T47D (cell line): Measurements from ENCODE around the gene SEMA5A.
A peak's percentile ranks its signal among the peaks of the same experiment; 100 is the strongest.

Experiments
- DNase-seq, 2 experiments: peaks; one replicate each; pipeline versions ENCODE4 v3.0.0 to v3.0.0-alpha.2; 2011 to 2012; ENCODE audit warnings: low read depth in 1 of 2, low spot score in 1 of 2
- JUND ChIP-seq: IDR thresholded peaks from 2 replicates; pipeline ENCODE4 v1.6.1; 2012; ENCODE audit warnings: low read depth
- in situ Hi-C: cut with HindIII; loops from 2 replicates; pipeline ENCODE4 v1.10.0; 2016; ENCODE audit warnings: low sequenced_read_pairs, low pct_unique_long_range_greater_than_20kb

Gene SEMA5A

DNA sequence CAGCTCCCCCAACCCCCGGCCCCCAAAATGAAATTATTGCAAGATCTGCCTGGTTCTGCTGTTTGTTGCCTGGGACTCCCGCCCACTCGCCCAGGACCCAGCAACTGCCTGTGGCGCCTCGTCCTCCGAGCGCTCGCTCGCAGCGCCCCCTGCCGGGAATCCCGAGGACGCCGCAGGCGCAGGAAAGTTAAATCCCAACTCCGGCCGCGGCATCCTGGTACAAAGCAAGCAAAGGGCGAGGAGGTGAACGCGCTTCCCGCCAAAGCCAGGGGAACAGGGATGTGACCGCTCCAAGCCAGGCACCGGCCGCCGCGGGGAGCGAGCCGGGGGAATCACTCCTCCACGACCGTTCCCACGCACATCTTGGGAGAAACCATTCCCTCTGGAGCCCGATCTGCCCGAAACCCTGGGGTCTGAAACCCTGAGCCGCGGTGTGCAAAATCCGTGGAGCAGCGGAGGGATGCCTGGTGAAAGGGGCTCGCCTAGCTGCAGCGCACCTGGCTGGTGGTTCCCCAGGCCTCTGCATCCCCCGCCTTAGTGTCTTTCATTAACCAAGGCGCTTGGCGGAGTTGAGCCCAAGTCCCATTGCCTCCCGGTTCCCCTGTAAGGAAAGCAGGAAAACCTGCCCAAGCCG is 1.3 kb downstream of the SEMA5A start:
- in situ Hi-C loops: no loop called here
- no peak for TF ChIP-seq JUND
- DNase-seq: peak in 1 of 2 experiments; percentile 63

DNA sequence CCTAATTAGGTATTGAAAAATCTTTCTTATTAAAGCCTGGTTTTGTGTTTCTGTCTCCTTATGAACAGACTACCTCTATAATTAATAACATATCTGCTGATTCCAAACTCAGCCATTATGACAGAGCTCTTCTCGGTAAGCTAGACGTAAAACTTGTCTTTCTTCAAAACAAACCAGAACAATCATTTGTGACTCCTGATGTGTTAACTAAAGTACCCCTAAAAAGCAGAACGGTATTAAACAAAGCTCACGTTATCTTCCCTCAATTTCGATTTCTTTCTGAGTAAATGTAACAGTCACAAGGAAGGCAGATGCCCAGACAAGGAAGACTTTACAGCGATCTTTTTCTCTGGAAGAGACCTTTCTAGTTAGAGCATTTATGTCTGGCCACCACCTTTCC is 1.8 kb downstream of the SEMA5A start:
- TF ChIP-seq JUND: no peak
- in situ Hi-C loops: no loop called here
- DNase-seq: no peak

DNA sequence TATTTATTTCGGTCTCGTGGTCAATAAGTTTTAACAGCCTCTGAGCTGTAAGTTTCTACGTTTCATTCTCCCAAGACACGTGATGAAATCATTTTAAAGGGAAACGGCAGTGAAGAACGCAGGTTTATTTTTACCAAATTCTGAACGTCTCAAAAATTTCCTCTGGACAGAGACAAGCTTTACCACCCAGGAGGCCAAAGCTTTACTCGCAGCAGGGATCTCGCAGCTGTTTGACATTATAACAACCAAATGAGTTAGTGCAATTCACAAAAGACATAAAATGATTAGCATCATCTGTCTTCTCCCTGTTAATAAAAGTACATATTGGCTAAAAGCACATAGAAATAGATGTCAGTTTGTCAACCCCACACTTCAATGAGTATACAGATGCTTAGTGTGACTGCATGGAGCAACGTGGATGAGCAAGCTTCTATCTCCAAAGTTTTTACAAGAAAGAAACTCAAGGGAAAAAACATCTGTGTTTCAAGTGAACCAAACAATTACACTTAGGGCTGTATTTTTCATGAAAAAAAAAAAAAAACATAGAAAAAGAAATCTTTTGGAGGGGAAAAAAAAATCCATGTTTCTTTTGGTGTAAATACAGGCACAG is 2.5 kb downstream of the SEMA5A start:
- DNase-seq: no peak
- no peak for TF ChIP-seq JUND
- in situ Hi-C loops: no loop called here

DNA sequence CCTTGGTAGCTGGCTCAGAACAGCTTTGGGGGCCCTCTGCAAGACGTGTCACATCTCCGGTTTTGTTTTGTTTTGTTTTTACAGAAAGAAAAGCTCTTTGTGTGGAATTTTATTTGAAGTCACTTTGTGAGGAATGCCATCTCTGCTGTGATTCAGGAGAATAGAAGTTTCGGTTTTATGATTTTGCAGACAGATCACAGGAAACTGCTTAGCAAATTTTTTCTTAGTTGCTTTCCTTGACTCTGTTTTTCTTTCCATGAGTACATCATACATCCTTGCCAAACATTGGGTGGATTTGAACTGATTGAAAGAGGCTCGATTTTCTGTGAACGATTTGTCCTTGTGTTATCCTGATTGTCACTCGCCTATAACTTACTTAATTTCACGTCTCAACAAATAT is 5.1 kb downstream of the SEMA5A start:
- no peak for DNase-seq
- no peak for TF ChIP-seq JUND
- in situ Hi-C loops: no loop called here

DNA sequence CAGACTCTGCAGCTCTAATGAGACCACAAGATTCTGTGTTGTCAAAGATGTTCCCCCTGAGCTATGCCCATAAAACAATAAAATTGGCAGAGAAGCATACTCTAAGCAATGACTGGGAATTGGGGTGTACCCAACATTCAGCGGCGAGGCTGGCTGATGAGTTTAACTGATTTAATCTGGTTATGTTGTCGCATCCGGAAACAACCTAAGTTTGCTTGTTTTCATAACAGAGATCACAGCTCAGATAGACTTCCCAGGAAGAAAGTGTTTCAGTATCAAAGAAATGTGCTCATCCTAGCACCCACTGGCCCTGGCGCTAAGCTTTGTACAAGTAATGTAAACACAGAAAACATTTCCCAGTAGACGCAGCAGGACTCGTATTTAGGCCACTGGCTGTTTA is 7.4 kb downstream of the SEMA5A start:
- DNase-seq: no peak
- TF ChIP-seq JUND: no peak
- in situ Hi-C loops: no loop called here

DNA sequence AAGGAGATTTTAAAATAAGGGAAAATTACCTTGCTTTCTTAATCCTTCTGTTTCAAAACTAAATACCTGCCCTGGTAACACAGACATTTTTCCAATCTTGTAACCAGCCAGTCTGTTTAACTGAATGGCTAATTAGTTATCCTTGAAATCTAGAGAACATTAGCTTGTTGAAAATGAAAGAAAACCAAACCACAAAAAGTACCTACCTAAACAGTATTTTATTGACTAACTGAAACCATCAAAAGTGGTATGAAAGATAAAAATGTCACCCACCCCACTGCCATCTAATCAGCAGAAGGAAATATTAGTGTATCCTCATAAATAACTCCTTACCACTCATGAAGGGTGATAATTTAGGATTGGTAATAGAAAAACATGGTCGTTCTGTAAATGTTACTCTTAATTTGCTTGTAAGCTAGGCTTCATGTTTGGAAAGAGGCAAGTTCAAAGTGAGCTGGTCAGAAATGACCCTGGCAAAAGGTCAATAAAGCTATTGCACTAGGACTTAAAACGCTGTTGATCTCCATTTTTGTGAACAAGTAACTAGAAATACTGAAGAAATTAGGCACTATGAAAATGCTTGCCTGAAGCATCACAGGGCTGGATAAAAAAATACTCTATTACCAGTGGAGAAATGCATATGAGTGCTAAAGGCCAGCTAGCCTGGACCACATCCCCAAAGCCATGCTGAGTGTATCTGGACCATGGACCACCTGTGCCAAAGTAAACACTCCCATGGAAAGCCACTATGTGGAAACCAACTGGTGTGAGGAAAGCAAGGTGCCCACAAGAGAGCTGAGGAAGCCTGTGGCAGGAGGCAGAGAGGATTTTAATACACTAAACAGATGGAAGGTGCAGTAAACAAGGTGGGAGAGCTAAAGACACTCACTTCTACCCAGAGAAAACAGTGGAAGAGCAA is 8.4 kb downstream of the SEMA5A start:
- no peak for DNase-seq
- no peak for TF ChIP-seq JUND
- in situ Hi-C loops: no loop called here

DNA sequence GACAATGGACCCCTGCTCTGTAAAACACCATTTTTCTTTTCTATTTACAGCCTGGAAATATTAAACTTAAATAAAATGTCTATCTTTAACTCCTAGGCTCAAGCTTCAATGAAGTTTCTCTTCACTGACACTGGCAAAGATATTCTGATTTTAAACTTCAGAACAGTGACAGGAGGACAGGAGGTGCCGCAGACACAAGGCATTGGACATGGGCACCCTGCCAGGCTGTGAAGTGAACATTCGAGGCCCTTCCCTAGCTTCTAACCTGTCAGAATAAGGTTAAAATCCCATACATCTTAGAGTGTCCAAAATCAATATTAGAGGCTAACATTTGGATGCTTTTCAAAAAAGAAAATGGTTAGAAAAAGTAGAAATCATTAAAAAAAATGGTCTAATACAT is 9.2 kb downstream of the SEMA5A start:
- in situ Hi-C loops: no loop called here
- TF ChIP-seq JUND: no peak
- DNase-seq: no peak

DNA sequence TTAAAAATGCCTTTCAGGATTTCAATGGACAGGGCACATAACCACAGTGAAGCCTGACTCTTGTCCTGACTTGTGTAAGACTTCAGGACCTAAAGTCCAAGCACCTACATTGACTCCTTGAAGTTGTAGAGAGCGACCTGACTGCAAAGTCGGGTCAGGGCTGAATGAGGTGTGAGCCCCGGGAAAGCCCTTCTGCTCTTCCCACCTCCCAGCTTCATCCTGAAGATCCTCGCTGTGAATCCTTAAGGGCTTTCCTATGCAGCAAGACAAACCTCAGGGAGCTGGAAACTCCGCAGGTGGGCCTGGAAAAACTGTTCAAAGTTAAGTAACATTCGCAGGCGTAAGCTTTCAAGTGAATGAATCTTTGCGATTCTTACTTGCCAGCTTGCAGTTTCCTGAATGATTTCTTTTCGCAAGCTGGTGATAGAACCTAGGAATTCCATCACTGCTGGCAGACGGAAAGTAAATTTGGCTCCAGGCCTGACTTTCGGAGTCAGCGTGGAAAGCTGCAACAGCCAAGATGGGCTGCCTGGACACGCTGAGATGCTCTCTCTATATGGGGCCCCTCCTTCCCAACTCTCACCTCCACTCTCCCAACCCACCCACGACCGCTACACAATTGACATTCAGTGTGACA is 10.9 kb downstream of the SEMA5A start:
- no peak for DNase-seq
- no peak for TF ChIP-seq JUND
- in situ Hi-C loops: no loop called here

DNA sequence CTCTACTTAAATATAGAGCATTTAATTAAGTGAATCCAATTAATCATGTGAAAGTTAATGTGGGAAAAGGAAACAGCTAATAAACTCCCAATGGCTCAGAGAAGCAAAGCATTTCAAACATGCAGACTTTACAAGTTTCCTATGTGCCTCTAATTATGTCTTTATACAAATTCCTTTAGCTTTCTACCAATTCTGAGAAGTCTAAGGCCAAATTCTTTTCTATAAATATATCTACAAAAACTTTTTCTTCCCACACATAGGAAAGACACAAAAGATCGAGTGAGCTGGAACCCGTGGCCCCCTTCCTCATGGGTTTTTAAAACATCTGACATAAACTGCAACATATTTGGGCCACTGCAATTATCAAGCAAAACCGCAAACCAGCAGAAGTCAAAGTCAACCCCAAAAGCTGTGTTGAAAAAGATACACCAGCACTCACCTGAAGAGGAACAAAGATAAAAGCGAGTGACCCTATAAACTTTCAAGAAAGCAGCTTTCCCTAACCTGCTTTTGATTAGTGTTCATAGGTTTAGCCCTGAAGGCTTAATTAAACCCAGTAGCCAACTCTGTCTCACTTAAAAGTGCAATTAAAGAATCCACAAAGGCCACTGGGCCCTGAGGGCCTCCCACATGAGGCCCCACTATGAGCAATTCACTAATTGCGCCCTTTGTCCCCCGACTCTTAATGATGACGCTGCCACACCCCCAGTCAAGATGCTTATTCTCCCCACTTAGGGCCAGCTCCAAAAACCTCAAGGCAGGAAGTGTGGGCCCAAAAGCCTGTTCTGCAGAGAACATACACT is 12.1 kb downstream of the SEMA5A start:
- TF ChIP-seq JUND: no peak
- in situ Hi-C loops: no loop called here
- no peak for DNase-seq

DNA sequence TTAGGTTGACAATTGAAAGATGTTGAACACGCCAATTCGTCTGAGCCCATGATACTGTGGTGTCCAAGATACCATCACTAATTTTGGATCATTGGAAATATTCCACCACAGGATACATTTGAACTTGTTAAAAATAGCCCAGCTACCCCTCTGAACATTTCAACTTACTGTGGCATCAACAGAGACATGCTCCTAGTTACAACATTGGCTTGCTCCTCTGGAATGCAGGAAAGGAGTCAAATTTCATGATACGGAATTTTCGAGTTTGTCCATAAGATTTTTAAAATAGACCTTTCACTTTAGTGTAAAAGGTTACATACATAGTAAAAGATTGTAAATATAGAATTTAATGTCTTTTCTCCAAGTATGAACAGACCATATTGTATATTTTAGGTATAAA is 12.8 kb downstream of the SEMA5A start:
- DNase-seq: no peak
- TF ChIP-seq JUND: no peak
- in situ Hi-C loops: no loop called here

DNA sequence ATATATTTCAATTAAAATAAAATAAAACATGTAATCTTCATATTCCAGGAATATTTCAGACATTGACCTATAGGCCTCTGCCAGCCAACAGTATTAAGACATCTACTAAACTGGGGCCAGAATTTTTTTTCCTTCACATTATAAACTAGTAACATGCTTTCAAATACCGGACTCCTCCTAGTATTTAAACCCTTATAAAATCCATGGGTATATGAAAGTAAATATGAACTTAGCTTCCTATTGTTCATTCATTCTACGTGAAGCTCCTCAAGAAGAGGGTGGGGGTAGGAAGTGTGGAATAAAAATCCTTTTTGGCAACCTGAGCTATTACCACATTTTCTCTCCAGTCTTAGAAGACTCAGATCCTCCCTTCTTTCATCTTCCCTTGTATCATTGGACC is 16.4 kb downstream of the SEMA5A start:
- no peak for TF ChIP-seq JUND
- in situ Hi-C loops: no loop called here
- no peak for DNase-seq

DNA sequence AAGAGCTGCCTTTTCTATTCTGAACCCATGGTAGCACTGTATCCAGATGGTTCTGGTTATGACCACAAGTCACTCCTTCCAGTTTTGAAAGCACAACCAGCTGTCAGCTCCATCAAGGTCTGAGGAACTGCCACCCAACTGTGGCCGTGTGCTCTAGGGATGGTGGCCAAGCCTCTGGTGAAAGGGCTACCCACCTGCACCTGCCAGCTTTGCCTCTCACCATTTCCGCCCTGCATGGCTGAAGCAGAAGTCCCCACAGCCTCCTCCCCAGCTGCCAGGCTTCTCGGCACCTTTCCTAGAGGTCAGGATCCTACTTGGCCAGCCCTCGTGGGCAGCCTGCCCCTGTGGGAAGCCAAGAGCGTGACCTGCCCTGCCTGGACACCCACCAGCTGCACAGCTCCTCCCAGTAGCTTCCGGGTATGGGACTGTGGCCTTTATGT is 16.8 kb downstream of the SEMA5A start:
- no peak for DNase-seq
- no peak for TF ChIP-seq JUND
- in situ Hi-C loops: no loop called here
